Subcutaneous preadipocyte (primary cell): ENCODE results near the gene RAB1B. TPM values are rescaled to one million over a fixed set of nuclear protein-coding genes. Genes with fewer than 3 reads are reported as not detected.

Experiments used
- total RNA-seq: library from RNA; depleted of rRNA; stranded (reverse); fragments of >200 nt; gene quantifications from 2 replicates; pipeline ENCODE4 v1.2.3, GENCODE V29; 2012

Gene RAB1B
- total RNA-seq = 81.6 and 93.1 TPM in 2 replicates

DNA sequence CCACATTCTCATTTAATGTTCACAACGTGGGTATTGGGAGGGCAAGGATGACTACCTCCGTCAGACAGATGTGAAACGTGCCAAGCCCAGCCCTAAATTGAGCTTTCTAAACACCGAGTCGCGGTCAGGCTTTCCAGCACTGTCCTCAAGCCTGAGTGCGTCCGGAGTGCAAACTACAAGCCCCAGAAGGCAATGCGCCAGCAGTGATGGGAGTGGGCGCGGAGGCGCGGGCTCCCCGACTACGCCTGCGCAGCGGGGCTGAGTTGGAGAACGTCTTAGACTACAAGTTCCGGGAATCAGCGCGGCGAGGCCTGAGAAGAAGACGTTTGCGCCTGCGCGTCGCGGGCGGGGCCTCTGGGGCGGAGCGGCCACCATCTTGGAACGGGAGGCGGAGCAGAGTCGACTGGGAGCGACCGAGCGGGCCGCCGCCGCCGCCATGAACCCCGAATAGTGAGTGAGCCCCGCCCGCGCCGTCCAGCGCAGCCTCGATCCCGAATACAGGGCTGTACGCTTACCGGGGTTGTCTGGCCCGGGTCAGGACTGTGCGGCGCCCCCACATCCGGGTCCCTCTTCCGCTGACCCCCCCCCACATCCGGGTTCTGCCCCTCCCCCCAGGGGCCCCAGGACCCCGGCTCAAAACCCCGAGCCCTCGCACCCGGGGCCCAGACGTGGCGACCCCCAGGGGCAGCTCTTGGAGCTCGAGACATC is at the start of gene RAB1B:
RAB1B (plus strand) TSS at position 396 of the 708 bp plus-strand sequence; CDS start at position 437, 41 bp downstream.

GRCh38 chr11:66277471-66278362 is 9.3 kb downstream of the RAB1B start, which contains the start of gene CNIH2:
Gene CNIH2 (plus strand): TSS chr11:66278175. CDS start chr11:66278457, 282 bp downstream.

GRCh38 chr11:66288671-66289547 is 20.5 kb downstream of the RAB1B start, which contains the start of gene YIF1A:
Gene YIF1A (minus strand): TSS chr11:66289143. CDS start chr11:66288985, 158 bp downstream.

GRCh38 chr11:66291706-66292542 is 23.5 kb downstream of the RAB1B start, which contains the start of gene TMEM151A:
Gene TMEM151A (plus strand): TSS chr11:66291894. CDS start chr11:66292014, 120 bp downstream.

DNA sequence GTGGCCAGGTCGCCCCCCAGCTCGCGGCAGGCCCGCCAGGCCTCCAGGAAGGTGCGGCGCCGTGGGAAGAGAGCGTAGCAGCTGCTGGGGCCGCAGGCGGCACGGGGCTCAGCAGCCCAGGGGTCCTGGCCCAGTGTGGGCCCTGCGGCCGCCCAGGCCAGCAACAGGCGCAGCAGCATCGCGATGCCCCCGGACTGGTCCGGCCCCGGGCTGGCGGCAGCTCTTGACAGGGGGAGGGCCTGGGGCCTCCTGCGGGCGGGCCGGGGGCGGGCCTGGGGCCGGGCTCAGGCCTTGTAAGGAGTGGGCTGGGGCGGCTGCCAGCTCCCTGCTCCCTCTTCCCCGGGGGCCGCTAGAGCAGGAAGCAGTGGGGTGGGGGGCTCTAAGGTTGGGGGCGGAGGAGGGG is 48.4 kb downstream of the RAB1B start, which contains the start of gene CD248:
CD248 (minus strand) TSS at position 196 of the 403 bp plus-strand sequence; CDS start at position 179, 17 bp downstream.

Other genes with a start within 250 kb of the RAB1B start
- 0.78 TPM in 1 of 2 replicates, not detected in the other for gene CATSPER1, start 242.2 kb upstream of the RAB1B start, total RNA-seq
- gene GAL3ST3, start 219.5 kb upstream of the RAB1B start, total RNA-seq = not detected in 2 replicates
- gene SF3B2, start 216.3 kb upstream of the RAB1B start, total RNA-seq = 154 and 157 TPM in 2 replicates
- 15.8 and 21.3 TPM in 2 replicates for gene PACS1, start 198.4 kb upstream of the RAB1B start, total RNA-seq
- 14.0 and 17.0 TPM in 2 replicates for gene KLC2, start 10.9 kb upstream of the RAB1B start, total RNA-seq
- 0.73 TPM in 1 of 2 replicates, not detected in the other for gene CNIH2, start 9.5 kb downstream of the RAB1B start, total RNA-seq
- 167 and 193 TPM in 2 replicates for gene YIF1A, start 20.5 kb downstream of the RAB1B start, total RNA-seq
- gene TMEM151A, start 23.3 kb downstream of the RAB1B start, total RNA-seq = under 0.01 and 0.20 TPM in 2 replicates
- 63.5 and 135 TPM in 2 replicates for gene CD248, start 48.4 kb downstream of the RAB1B start, total RNA-seq
- 53.3 and 68.2 TPM in 2 replicates for gene RIN1, start 67.8 kb downstream of the RAB1B start, total RNA-seq
- gene BRMS1, start 76.5 kb downstream of the RAB1B start, total RNA-seq = 39.7 and 45.0 TPM in 2 replicates
- gene B4GAT1, start 79.0 kb downstream of the RAB1B start, total RNA-seq = 17.2 and 19.8 TPM in 2 replicates
- gene SLC29A2, start 103.1 kb downstream of the RAB1B start, total RNA-seq = 0.37 and 0.39 TPM in 2 replicates
- not detected in 2 replicates for gene NPAS4, start 152.4 kb downstream of the RAB1B start, total RNA-seq
- 38.9 and 43.7 TPM in 2 replicates for gene MRPL11, start 170.2 kb downstream of the RAB1B start, total RNA-seq
- 8.5 and 11.5 TPM in 2 replicates for gene PELI3, start 198.3 kb downstream of the RAB1B start, total RNA-seq
- gene DPP3, start 211.8 kb downstream of the RAB1B start, total RNA-seq = 43.4 and 48.5 TPM in 2 replicates
- 29.1 and 31.2 TPM in 2 replicates for gene BBS1, start 242.0 kb downstream of the RAB1B start, total RNA-seq